Measurements from ENCODE around the gene ZBTB7A. TPM values are rescaled to one million over a fixed set of nuclear protein-coding genes. Genes with fewer than 3 reads are reported as not detected.

The ZBTB7A gene
- total and polyA plus RNA-seq, 2 of the 4 experiments (the other 2 are of a cell fraction) = 3.2 to 10.3 TPM

GRCh38 chr19:4042064-4042730, 24.5 kb downstream of the ZBTB7A start:
- H3K4me1 ChIP-seq (ENCODE audit: control insufficient read depth, insufficient read depth, low read length) = no peaks in the 10 kb centered on the region; the same call in 1 of the 2 replicates
- no peaks in the 10 kb centered on the region for H3K27me3 ChIP-seq (ENCODE audit: control insufficient read depth, insufficient read depth, low read length)
- H2BK120ac ChIP-seq (ENCODE audit: low read depth, low read length) = no peak overlapping the region
- in situ Hi-C loops (cut with MboI; ENCODE audit: low sequenced_read_pairs) (no loop called here), dilution Hi-C loops (cut with HindIII; ENCODE audit: low sequenced_read_pairs, unreplicated experiment) (no loop called here), intact Hi-C loops (cut with micrococcal nuclease) (no loop called here)
- peaks cover 4 to 49% of the 10 kb centered on the region in 2 experiments; a peak in 3 of 4 replicates for H3K79me1 ChIP-seq (ENCODE audit: low read depth in 1 of 2, low read length in 2 of 2)
- peak overlapping the region; percentile 51 for H2AFZ ChIP-seq (replicated peaks; ENCODE audit: low read length, poor library complexity)
- no peak overlapping the region for H3K4me2 ChIP-seq (ENCODE audit: low read depth, low read length)
- DNase-seq = no peak
- 0 out of 2 replicates have a peak, but pooled peaks cover 2% of the 10 kb centered on the region for H3K9me1 ChIP-seq (ENCODE audit: insufficient read depth, low read length)
- no peak overlapping the region for H2BK15ac ChIP-seq (ENCODE audit: low read depth, low read length)
- ChIA-PET CTCF (no interaction called here), POLR2A (ENCODE audit: unreplicated experiment) (no interaction called here)
- peaks cover 61% of the 10 kb centered on the region for H4K20me1 ChIP-seq (ENCODE audit: insufficient read depth, low read length)
- ATAC-seq (ENCODE audit: low read depth) = no peak
- H4K8ac ChIP-seq (ENCODE audit: low read depth in 2 of 2, low read length in 2 of 2) = no peak overlapping the region
- H3K4ac ChIP-seq (ENCODE audit: low read depth, low read length) = no peak overlapping the region
- no peak overlapping the region for H2AK9ac ChIP-seq (replicated peaks; ENCODE audit: low read depth, low read length, poor library complexity)
- no CpG with 5 or more reads among the region's 14 CpGs for WGBS, 2 experiments (ENCODE audit: extremely low coverage in 2 of 2, insufficient read length in 1 of 2)
- no peak overlapping the region for H3K9ac ChIP-seq (ENCODE audit: low read depth, low read length)
- no peak overlapping the region for H4K91ac ChIP-seq (ENCODE audit: insufficient read depth, low read depth, low read length)
- H2BK5ac ChIP-seq (ENCODE audit: low read depth, low read length, poor library complexity, severe bottlenecking) = no peak overlapping the region
- no peak overlapping the region for H3K56ac ChIP-seq (ENCODE audit: extremely low read depth, insufficient read depth, low read length)
- TF ChIP-seq RFX5 (IDR thresholded peaks at IDR 0.05; ENCODE audit: low read depth, low read length) (no peak), CEBPB (IDR thresholded peaks at IDR 0.05; ENCODE audit: low read depth, low read length) (no peak), USF2 (IDR thresholded peaks at IDR 0.05; ENCODE audit: low read depth, low read length) (no peak), RAD21 (IDR thresholded peaks at IDR 0.05; ENCODE audit: low read length) (no peak), NFE2L2 (IDR thresholded peaks at IDR 0.05; ENCODE audit: low read depth, low read length) (no peak), MAFK (IDR thresholded peaks at IDR 0.05; ENCODE audit: low read depth, low read length) (no peak), SMC3 (IDR thresholded peaks at IDR 0.05; ENCODE audit: low read depth, low read length) (no peak), FOS (IDR thresholded peaks at IDR 0.05; ENCODE audit: low read depth, low read length) (no peak), MAZ (IDR thresholded peaks at IDR 0.05; ENCODE audit: borderline replicate concordance, low read depth, low read length) (no peak), POLR2A (IDR thresholded peaks at IDR 0.05; ENCODE audit: low read depth, low read length) (no peak), RCOR1 (IDR thresholded peaks at IDR 0.05; ENCODE audit: insufficient replicate concordance, low read length) (no peak), MXI1 (IDR thresholded peaks at IDR 0.05; ENCODE audit: borderline replicate concordance, low read depth, low read length) (no peak), BHLHE40 (IDR thresholded peaks at IDR 0.05; ENCODE audit: low read depth, low read length) (no peak), CHD1 (IDR thresholded peaks at IDR 0.05; ENCODE audit: low read depth, low read length) (no peak), CTCF (conservative IDR thresholded peaks at IDR 0.05; ENCODE audit: low read depth, low read length) (no peak), ELK1 (IDR thresholded peaks at IDR 0.05; ENCODE audit: borderline replicate concordance, low read depth, low read length) (no peak)
- H2BK20ac ChIP-seq (ENCODE audit: low read depth, low read length) = no peak overlapping the region
- no peaks in the 10 kb centered on the region for H3K9me3 ChIP-seq (ENCODE audit: control insufficient read depth, insufficient read depth, low read length)
- no peak overlapping the region for H3K14ac ChIP-seq (replicated peaks; ENCODE audit: low read depth, low read length)
- no peak overlapping the region for H3K27ac ChIP-seq (ENCODE audit: insufficient read depth, low read length)
- H3K18ac ChIP-seq (ENCODE audit: low read depth, low read length) = no peak overlapping the region
- no peak overlapping the region for H4K5ac ChIP-seq (ENCODE audit: low read depth, low read length)
- peaks cover 40% of the 10 kb centered on the region; the same call in 1 of the 2 replicates for H3K36me3 ChIP-seq (ENCODE audit: control insufficient read depth, insufficient read depth, low read length)
- H3K23ac ChIP-seq (ENCODE audit: low read depth, low read length) = no peak overlapping the region
- BruUV-seq (replicated peaks) = no TSS peak
- H2AK5ac ChIP-seq (ENCODE audit: low read depth, low read length) = no peak overlapping the region
- no peak overlapping the region for H3K4me3 ChIP-seq (ENCODE audit: insufficient read depth, low read depth, low read length)
